ENCODE measurements around the gene HOXC13. TPM values are rescaled to one million over a fixed set of nuclear protein-coding genes. Genes with fewer than 3 reads are reported as not detected.

The HOXC13 gene
- total and polyA plus RNA-seq, 4 donors = 0.32 TPM; not detected in 3

- ATAC-seq (ENCODE audit: low FRiP score) (no peak), DNase-seq (peak in 1 of 2 donors; percentile 71)
- Histone ChIP-seq H3K9me3 (ENCODE audit: control insufficient read depth, low read length) (peaks cover 2% of the 10 kb centered on the region), H3K27me3 (ENCODE audit: control insufficient read depth in 1 of 2, insufficient read depth in 2 of 2, low read length in 1 of 2) (peaks cover 0 to 14% of the 10 kb centered on the region in 2 donors), H3K4me3 (ENCODE audit: low read length in 2 of 2) (no peak overlapping the region), H3K4me1 (ENCODE audit: control insufficient read depth in 1 of 2, insufficient read depth in 2 of 2, low read length in 2 of 2) (no peaks in the 10 kb centered on the region), H3K36me3 (ENCODE audit: control insufficient read depth in 1 of 2, insufficient read depth in 2 of 2, low read length in 1 of 2) (no peaks in the 10 kb centered on the region), H3K27ac (ENCODE audit: low read depth in 1 of 2, low read length in 2 of 2) (no peak overlapping the region)
- intact Hi-C loops (cut with DNase I) = no loop called here
- 6 to 7% methylated on average over 43 to 45 of the region's 45 CpGs for WGBS, 2 donors
Measured at GRCh38 chr12:53927220-53928029, 11.2 kb upstream of the HOXC13 start.

- intact Hi-C loops (cut with DNase I) = no loop called here
Measured at GRCh38 chr12:53928054-53928835, 10.4 kb upstream of the HOXC13 start.

GRCh38 chr12:53929527-53929926 is 9.1 kb upstream of the HOXC13 start:
- DNase-seq = no peak
- no peak overlapping the region for H3K4me3 ChIP-seq (ENCODE audit: low read length in 2 of 2)
- H3K27me3 ChIP-seq (ENCODE audit: control insufficient read depth in 1 of 2, insufficient read depth in 2 of 2, low read length in 1 of 2) = peaks cover 0 to 10% of the 10 kb centered on the region in 2 donors
- H3K4me1 ChIP-seq (ENCODE audit: control insufficient read depth in 1 of 2, insufficient read depth in 2 of 2, low read length in 2 of 2) = no peaks in the 10 kb centered on the region
- no peak overlapping the region for H3K27ac ChIP-seq (ENCODE audit: low read depth in 1 of 2, low read length in 2 of 2)
- H3K36me3 ChIP-seq (ENCODE audit: control insufficient read depth in 1 of 2, insufficient read depth in 2 of 2, low read length in 1 of 2) = no peaks in the 10 kb centered on the region
- intact Hi-C loops (cut with DNase I) = no loop called here
- 18 to 25% methylated on average over 4 of the region's 4 CpGs for WGBS, 2 donors
- no peak for ATAC-seq (ENCODE audit: low FRiP score)
- peaks cover 2% of the 10 kb centered on the region for H3K9me3 ChIP-seq (ENCODE audit: control insufficient read depth, low read length)

More at GRCh38 chr12:53928054-53928835, 10.4 kb upstream of the HOXC13 start:
- Histone ChIP-seq H3K9me3 (ENCODE audit: control insufficient read depth, low read length) (peaks cover 2% of the 10 kb centered on the region), H3K36me3 (ENCODE audit: control insufficient read depth in 1 of 2, insufficient read depth in 2 of 2, low read length in 1 of 2) (no peaks in the 10 kb centered on the region), H3K4me3 (ENCODE audit: low read length in 2 of 2) (no peak overlapping the region), H3K27me3 (ENCODE audit: control insufficient read depth in 1 of 2, insufficient read depth in 2 of 2, low read length in 1 of 2) (peaks cover 0 to 10% of the 10 kb centered on the region in 2 donors), H3K4me1 (ENCODE audit: control insufficient read depth in 1 of 2, insufficient read depth in 2 of 2, low read length in 2 of 2) (no peaks in the 10 kb centered on the region), H3K27ac (ENCODE audit: low read depth in 1 of 2, low read length in 2 of 2) (no peak overlapping the region)
- WGBS, 2 donors = 7 to 9% methylated on average over 31 of the region's 31 CpGs
- ATAC-seq (ENCODE audit: low FRiP score) (no peak), DNase-seq (no peak)

GRCh38 chr12:53930591-53931255 is 7.9 kb upstream of the HOXC13 start:
- Histone ChIP-seq H3K27ac (ENCODE audit: low read depth in 1 of 2, low read length in 2 of 2) (no peak overlapping the region), H3K9me3 (ENCODE audit: control insufficient read depth, low read length) (peaks cover 2% of the 10 kb centered on the region), H3K4me1 (ENCODE audit: control insufficient read depth in 1 of 2, insufficient read depth in 2 of 2, low read length in 2 of 2) (no peaks in the 10 kb centered on the region), H3K4me3 (ENCODE audit: low read length in 2 of 2) (no peak overlapping the region), H3K27me3 (ENCODE audit: control insufficient read depth in 1 of 2, insufficient read depth in 2 of 2, low read length in 1 of 2) (peaks cover 0 to 10% of the 10 kb centered on the region in 2 donors), H3K36me3 (ENCODE audit: control insufficient read depth in 1 of 2, insufficient read depth in 2 of 2, low read length in 1 of 2) (no peaks in the 10 kb centered on the region)
- DNase-seq (peak in 1 of 2 donors; percentile 66), ATAC-seq (ENCODE audit: low FRiP score) (no peak)
- intact Hi-C loops (cut with DNase I) = no loop called here
- WGBS, 2 donors = 10% methylated on average over 30 of the region's 30 CpGs

GRCh38 chr12:53931844-53932581 is 6.6 kb upstream of the HOXC13 start:
- Histone ChIP-seq H3K9me3 (ENCODE audit: control insufficient read depth, low read length) (peaks cover 2% of the 10 kb centered on the region), H3K36me3 (ENCODE audit: control insufficient read depth in 1 of 2, insufficient read depth in 2 of 2, low read length in 1 of 2) (no peaks in the 10 kb centered on the region), H3K27me3 (ENCODE audit: control insufficient read depth in 1 of 2, insufficient read depth in 2 of 2, low read length in 1 of 2) (peaks cover 0 to 10% of the 10 kb centered on the region in 2 donors), H3K4me1 (ENCODE audit: control insufficient read depth in 1 of 2, insufficient read depth in 2 of 2, low read length in 2 of 2) (no peaks in the 10 kb centered on the region), H3K4me3 (ENCODE audit: low read length in 2 of 2) (no peak overlapping the region), H3K27ac (ENCODE audit: low read depth in 1 of 2, low read length in 2 of 2) (no peak overlapping the region)
- WGBS, 2 donors = 43 to 54% methylated on average over 4 of the region's 4 CpGs
- no peak for ATAC-seq (ENCODE audit: low FRiP score)
- intact Hi-C loops (cut with DNase I) = no loop called here
- DNase-seq = no peak

- Histone ChIP-seq H3K9me3 (ENCODE audit: control insufficient read depth, low read length) (peaks cover 2% of the 10 kb centered on the region), H3K27ac (ENCODE audit: low read depth in 1 of 2, low read length in 2 of 2) (no peak overlapping the region), H3K36me3 (ENCODE audit: control insufficient read depth in 1 of 2, insufficient read depth in 2 of 2, low read length in 1 of 2) (no peaks in the 10 kb centered on the region), H3K4me3 (ENCODE audit: low read length in 2 of 2) (no peak overlapping the region), H3K27me3 (ENCODE audit: control insufficient read depth in 1 of 2, insufficient read depth in 2 of 2, low read length in 1 of 2) (peaks cover 0 to 7% of the 10 kb centered on the region in 2 donors), H3K4me1 (ENCODE audit: control insufficient read depth in 1 of 2, insufficient read depth in 2 of 2, low read length in 2 of 2) (no peaks in the 10 kb centered on the region)
- no peak for ATAC-seq (ENCODE audit: low FRiP score)
- no peak for DNase-seq
- intact Hi-C loops (cut with DNase I) = no loop called here
- 77 to 78% methylated on average over 4 of the region's 4 CpGs for WGBS, 2 donors
Measured at GRCh38 chr12:53932915-53933314, 5.7 kb upstream of the HOXC13 start.

GRCh38 chr12:53935383-53936341 is 3.0 kb upstream of the HOXC13 start:
- 13 to 15% methylated on average over 49 of the region's 49 CpGs for WGBS, 2 donors
- no peak overlapping the region for H3K4me3 ChIP-seq (ENCODE audit: low read length in 2 of 2)
- no peaks in the 10 kb centered on the region for H3K4me1 ChIP-seq (ENCODE audit: control insufficient read depth in 1 of 2, insufficient read depth in 2 of 2, low read length in 2 of 2)
- H3K27ac ChIP-seq (ENCODE audit: low read depth in 1 of 2, low read length in 2 of 2) = no peak overlapping the region
- ATAC-seq (ENCODE audit: low FRiP score) = no peak
- no peaks in the 10 kb centered on the region for H3K27me3 ChIP-seq (ENCODE audit: control insufficient read depth in 1 of 2, insufficient read depth in 2 of 2, low read length in 1 of 2)
- H3K36me3 ChIP-seq (ENCODE audit: control insufficient read depth in 1 of 2, insufficient read depth in 2 of 2, low read length in 1 of 2) = no peaks in the 10 kb centered on the region
- DNase-seq = peak in 1 of 2 donors; percentile 59
- H3K9me3 ChIP-seq (ENCODE audit: control insufficient read depth, low read length) = no peaks in the 10 kb centered on the region
- intact Hi-C loops (cut with DNase I) = no loop called here

Data from aorta (tissue), 5 donors.